ENCODE data around the gene BYSL. TPM values are rescaled to one million over a fixed set of nuclear protein-coding genes. Genes with fewer than 3 reads are reported as not detected.

The BYSL gene
- total and polyA plus RNA-seq, 9 of the 15 experiments (the other 6 are each of a cell fraction or from before 2014, with no cell fraction given), result 22.2 to 92.3 (median 53.4) TPM

DNA sequence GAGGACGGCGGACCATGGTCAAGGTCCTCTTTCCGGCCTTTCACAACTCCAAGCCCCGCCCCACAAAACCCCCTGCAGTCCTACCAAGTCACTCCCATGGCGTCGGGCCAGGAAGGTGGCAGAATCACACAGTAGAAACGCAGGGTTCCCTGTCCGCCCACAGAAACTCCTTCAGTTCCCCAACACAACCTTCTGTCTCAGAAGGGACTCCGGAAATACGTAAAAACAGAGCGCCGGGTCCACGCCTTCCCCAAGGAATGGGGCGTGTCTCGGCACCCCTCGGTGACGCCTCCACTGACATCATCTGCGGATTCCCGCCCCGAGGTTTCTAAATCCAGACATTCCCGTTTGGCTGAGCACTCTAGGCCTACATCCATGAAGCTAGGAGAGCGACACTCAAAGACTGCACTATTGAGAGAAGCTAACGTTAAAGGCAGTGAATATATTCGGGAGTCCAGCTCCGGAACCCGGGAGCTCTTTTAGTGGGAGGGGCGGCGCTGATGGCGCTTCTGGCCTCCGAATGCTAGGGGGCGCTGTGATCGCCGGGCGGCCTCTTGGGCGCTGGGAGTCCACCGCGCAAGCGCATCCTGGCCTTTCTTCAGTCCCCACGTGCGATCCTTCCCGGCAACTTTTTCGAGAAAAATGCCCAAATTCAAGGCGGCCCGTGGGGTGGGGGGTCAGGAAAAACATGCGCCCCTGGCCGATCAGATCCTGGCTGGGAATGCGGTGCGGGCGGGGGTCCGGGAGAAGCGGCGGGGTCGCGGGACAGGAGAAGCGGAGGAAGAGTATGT lies at the start of gene BYSL, which contains the start of gene MED20 (continued):
- TF ChIP-seq AFF4 (CRISPR knock-in tag; IDR thresholded peaks at IDR 0.05) (no peak), ZNF586 (CRISPR knock-in tag; conservative IDR thresholded peaks at IDR 0.05) (no peak), TAF9B (IDR thresholded peaks at IDR 0.05; ENCODE audit: partially characterized antibody) (peak; percentile 76), FOXJ3 (CRISPR knock-in tag; IDR thresholded peaks at IDR 0.05) (no peak), RHOXF2B (CRISPR knock-in tag; conservative IDR thresholded peaks at IDR 0.05) (no peak), HMG20A (CRISPR knock-in tag; conservative IDR thresholded peaks at IDR 0.05) (no peak), KLF10 (CRISPR knock-in tag; IDR thresholded peaks at IDR 0.05) (no peak), RNF2 (IDR thresholded peaks at IDR 0.05) (peak; percentile 56; the same call in 1 of the 2 replicates), CBFB (CRISPR knock-in tag; IDR thresholded peaks at IDR 0.05) (peak; percentile 87), DMBX1 (CRISPR knock-in tag; IDR thresholded peaks at IDR 0.05; ENCODE audit: borderline replicate concordance) (no peak), ZNF717 (CRISPR knock-in tag; IDR thresholded peaks at IDR 0.05) (no peak), RFX5 (IDR thresholded peaks at IDR 0.05; ENCODE audit: low read depth, low read length) (peak; percentile 38; the same call in 1 of the 2 replicates), MEIS2 (IDR thresholded peaks at IDR 0.05; ENCODE audit: partially characterized antibody) (peak; percentile 72)
- TF ChIP-seq, protein P1, sequence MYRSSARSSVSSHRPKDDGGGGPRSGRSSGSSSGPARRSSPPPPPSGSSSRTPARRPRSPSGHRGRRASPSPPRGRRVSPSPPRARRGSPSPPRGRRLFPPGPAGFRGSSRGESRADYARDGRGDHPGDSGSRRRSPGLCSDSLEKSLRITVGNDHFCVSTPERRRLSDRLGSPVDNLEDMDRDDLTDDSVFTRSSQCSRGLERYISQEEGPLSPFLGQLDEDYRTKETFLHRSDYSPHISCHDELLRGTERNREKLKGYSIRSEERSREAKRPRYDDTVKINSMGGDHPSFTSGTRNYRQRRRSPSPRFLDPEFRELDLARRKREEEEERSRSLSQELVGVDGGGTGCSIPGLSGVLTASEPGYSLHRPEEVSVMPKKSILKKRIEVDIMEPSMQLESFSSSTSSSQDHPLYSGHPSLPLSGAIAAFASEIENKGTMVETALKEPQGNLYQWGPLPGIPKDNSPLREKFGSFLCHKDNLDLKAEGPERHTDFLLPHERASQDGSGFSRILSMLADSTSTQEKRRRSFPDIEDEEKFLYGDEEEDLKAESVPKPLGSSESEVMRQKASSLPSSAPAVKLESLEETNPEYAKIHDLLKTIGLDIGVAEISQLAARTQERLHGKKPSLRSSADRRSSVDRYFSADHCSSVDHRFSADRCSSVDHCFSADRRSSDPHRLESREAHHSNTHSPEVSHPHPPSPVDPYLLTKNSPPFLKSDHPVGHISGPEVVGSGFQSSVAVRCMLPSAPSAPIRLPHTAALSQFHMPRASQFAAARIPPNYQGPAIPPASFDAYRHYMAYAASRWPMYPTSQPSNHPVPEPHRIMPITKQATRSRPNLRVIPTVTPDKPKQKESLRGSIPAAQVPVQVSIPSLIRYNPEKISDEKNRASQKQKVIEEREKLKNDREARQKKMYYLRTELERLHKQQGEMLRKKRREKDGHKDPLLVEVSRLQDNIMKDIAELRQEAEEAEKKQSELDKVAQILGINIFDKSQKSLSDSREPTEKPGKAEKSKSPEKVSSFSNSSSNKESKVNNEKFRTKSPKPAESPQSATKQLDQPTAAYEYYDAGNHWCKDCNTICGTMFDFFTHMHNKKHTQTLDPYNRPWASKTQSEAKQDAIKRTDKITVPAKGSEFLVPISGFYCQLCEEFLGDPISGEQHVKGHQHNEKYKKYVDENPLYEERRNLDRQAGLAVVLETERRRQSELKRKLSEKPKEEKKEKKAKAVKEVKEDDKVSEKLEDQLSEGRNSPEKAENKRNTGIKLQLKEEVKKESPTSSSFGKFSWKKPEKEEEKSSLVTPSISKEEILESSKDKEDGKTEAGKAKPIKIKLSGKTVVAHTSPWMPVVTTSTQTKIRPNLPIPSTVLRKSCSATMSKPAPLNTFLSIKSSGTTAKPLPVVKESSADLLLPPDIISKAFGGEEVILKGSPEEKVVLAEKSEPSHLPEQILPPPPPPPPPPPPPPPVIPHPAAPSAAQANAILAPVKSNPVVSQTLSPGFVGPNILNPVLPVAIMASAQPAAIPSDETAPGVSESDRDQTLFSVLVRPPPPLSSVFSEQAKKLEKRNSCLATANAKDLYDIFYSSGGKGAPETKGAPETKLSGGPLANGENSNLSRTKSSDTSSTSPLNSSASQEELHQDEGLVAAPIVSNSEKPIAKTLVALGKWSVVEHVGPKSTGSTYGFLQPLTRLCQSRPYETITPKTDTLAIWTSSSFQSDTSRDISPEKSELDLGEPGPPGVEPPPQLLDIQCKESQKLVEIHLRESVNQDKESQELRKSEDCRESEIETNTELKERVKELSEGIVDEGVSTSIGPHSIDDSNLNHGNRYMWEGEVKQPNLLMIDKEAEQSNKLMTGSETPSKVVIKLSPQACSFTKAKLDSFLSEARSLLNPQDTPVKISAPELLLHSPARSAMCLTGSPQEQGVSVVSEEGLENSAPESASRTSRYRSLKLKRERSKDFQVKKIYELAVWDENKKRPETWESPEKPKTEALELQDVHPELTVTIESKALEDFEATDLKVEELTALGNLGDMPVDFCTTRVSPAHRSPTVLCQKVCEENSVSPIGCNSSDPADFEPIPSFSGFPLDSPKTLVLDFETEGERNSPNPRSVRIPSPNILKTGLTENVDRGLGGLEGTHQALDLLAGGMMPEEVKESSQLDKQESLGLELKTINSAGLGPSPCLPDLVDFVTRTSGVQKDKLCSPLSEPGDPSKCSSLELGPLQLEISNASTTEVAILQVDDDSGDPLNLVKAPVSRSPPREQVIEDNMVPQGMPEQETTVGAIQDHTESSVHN (IDR thresholded peaks at IDR 0.05; ENCODE audit: borderline replicate concordance in 1 of 2, low read depth in 1 of 2), result peak in 1 of 2 experiments; percentile 17; a peak in 1 of 4 replicates
